SU-DHL-6 (cell line): ENCODE measurements around the gene BCL2.

Experiments used
- H2AFZ ChIP-seq: fragments of 200-600 bp; sonication (generic); 2 replicates; pipeline ENCODE4 v1.6.1; 2014; ENCODE audit warnings: low read depth, mild to moderate bottlenecking, moderate library complexity, mixed read lengths, antibody characterized with exemption, low read length; ENCODE audit not compliant: severe bottlenecking
- H3F3A ChIP-seq: fragments of 200-600 bp; shearing (Covaris generic); 2 replicates; pipeline ENCODE4 v1.6.0; 2016; ENCODE audit warnings: antibody characterized with exemption, mild to moderate bottlenecking; ENCODE audit not compliant: insufficient read depth
- H3K27ac ChIP-seq: fragments of 200-600 bp; sonication (generic); 2 replicates; pipeline ENCODE4 v1.5.1; 2016; ENCODE audit warnings: low read depth, mild to moderate bottlenecking, low read length, moderate library complexity, mixed read lengths
- H3K27me3 ChIP-seq: fragments of 200-600 bp; sonication (generic), shearing (Covaris generic); 2 replicates; pipeline ENCODE4 v1.6.0; 2014; ENCODE audit warnings: mild to moderate bottlenecking, low read length
- H3K36me3 ChIP-seq: fragments of 200-600 bp; sonication (generic); 2 replicates; pipeline ENCODE4 v1.6.1; 2014; ENCODE audit warnings: mild to moderate bottlenecking, low read length, mixed read lengths
- H3K4me2 ChIP-seq: fragments of 300-600, 200-600 bp; shearing (Covaris generic), sonication (generic); 2 replicates; pipeline ENCODE4 v1.6.0; 2014; ENCODE audit warnings: low read length, low read depth, mild to moderate bottlenecking; ENCODE audit not compliant: poor library complexity, severe bottlenecking
- H3K4me3 ChIP-seq: fragments of 200-600 bp; sonication (generic); 2 replicates; pipeline ENCODE4 v1.5.1; 2014; ENCODE audit warnings: antibody characterized with exemption, low read length, mild to moderate bottlenecking, mixed read lengths; ENCODE audit not compliant: insufficient read depth, poor library complexity, severe bottlenecking
- H3K79me2 ChIP-seq: fragments of 200-600 bp; sonication (generic); 2 replicates; pipeline ENCODE4 v1.6.1; 2014; ENCODE audit warnings: mild to moderate bottlenecking, low read length, moderate library complexity; ENCODE audit not compliant: insufficient read depth
- H3K9ac ChIP-seq: fragments of 200-600 bp; sonication (generic); 2 replicates; pipeline ENCODE4 v1.7.0; 2014; ENCODE audit warnings: mild to moderate bottlenecking, low read length
- H3K9me2 ChIP-seq: fragments of 200-600 bp; sonication (generic); replicated peaks from 2 replicates; pipeline ENCODE4 v1.6.1; 2014; ENCODE audit warnings: low read length; ENCODE audit not compliant: insufficient read depth
- H3K9me3 ChIP-seq: fragments of 200-600 bp; sonication (generic); 2 replicates; pipeline ENCODE4 v1.6.1; 2014; ENCODE audit warnings: low read length, mixed read lengths; ENCODE audit not compliant: insufficient read depth
- H4K20me1 ChIP-seq: fragments of 200-600 bp; sonication (generic); 2 replicates; pipeline ENCODE4 v1.6.1; 2014; ENCODE audit warnings: low read depth, mild to moderate bottlenecking, antibody characterized with exemption, low read length, moderate library complexity, mixed read lengths
- CTCF ChIP-seq: fragments of 200-600 bp; sonication (generic); IDR thresholded peaks from one replicate; pipeline ENCODE4 v1.5.1; 2017; ENCODE audit warnings: antibody characterized with exemption, mild to moderate bottlenecking, low read length, moderate library complexity; ENCODE audit not compliant: insufficient read depth, poor library complexity, severe bottlenecking
- EZH2phosphoT487 ChIP-seq: fragments of 200-600 bp; sonication (generic), shearing (Covaris generic); conservative IDR thresholded peaks from 2 replicates; pipeline ENCODE4 v1.6.1; 2018; ENCODE audit warnings: mild to moderate bottlenecking, antibody characterized with exemption, low read length, moderate library complexity, mixed read lengths

BCL2 gene

GRCh38 chr18:63257453-63257852 lies 62.1 kb downstream of the BCL2 start:
- Histone ChIP-seq H3K4me3 (no peak overlapping the region), H4K20me1 (peaks cover 22% of the 10 kb centered on the region; the same call in 1 of the 2 replicates), H2AFZ (no peak overlapping the region), H3F3A (peaks cover 28% of the 10 kb centered on the region), H3K79me2 (peaks cover 96% of the 10 kb centered on the region), H3K36me3 (peaks cover 31% of the 10 kb centered on the region; the same call in 1 of the 2 replicates), H3K9me3 (no peaks in the 10 kb centered on the region), H3K4me2 (no peak overlapping the region), H3K9ac (no peak overlapping the region), H3K9me2 (no peaks in the 10 kb centered on the region), H3K27ac (no peak overlapping the region), H3K27me3 (no peaks in the 10 kb centered on the region)
- TF ChIP-seq EZH2phosphoT487 (no peak), CTCF (no peak)

GRCh38 chr18:63255435-63255834 lies 64.1 kb downstream of the BCL2 start:
- Histone ChIP-seq H4K20me1 (peaks cover 17% of the 10 kb centered on the region; the same call in 1 of the 2 replicates), H3F3A (peaks cover 23% of the 10 kb centered on the region), H2AFZ (no peak overlapping the region), H3K79me2 (peaks cover 89% of the 10 kb centered on the region), H3K4me2 (no peak overlapping the region), H3K36me3 (peaks cover 28% of the 10 kb centered on the region; the same call in 1 of the 2 replicates), H3K9ac (no peak overlapping the region), H3K27ac (no peak overlapping the region), H3K27me3 (no peaks in the 10 kb centered on the region), H3K9me2 (no peaks in the 10 kb centered on the region), H3K4me3 (no peak overlapping the region), H3K9me3 (no peaks in the 10 kb centered on the region)
- TF ChIP-seq EZH2phosphoT487 (no peak), CTCF (no peak)

- Histone ChIP-seq H4K20me1 (peaks cover 15% of the 10 kb centered on the region; the same call in 1 of the 2 replicates), H3K27ac (no peak overlapping the region), H3K4me2 (no peak overlapping the region), H3K4me3 (no peak overlapping the region), H3K36me3 (peaks cover 25% of the 10 kb centered on the region; the same call in 1 of the 2 replicates), H2AFZ (no peak overlapping the region), H3K27me3 (no peaks in the 10 kb centered on the region), H3K9ac (no peak overlapping the region), H3K9me2 (no peaks in the 10 kb centered on the region), H3F3A (peaks cover 21% of the 10 kb centered on the region; the same call in 1 of the 2 replicates), H3K9me3 (no peaks in the 10 kb centered on the region), H3K79me2 (peaks cover 89% of the 10 kb centered on the region)
- TF ChIP-seq EZH2phosphoT487 (no peak), CTCF (no peak)
Measured at GRCh38 chr18:63254716-63255399, 64.7 kb downstream of the BCL2 start.
